HepG2 (cell line): ENCODE data around the gene CHD9NB. TPM values are rescaled to one million over a fixed set of nuclear protein-coding genes. Genes with fewer than 3 reads are reported as not detected.

Experiments
- ATF3 ChIP-seq: sonication (generic); formaldehyde crosslinking; IDR thresholded peaks from 2 replicates; pipeline ENCODE4 v1.4.0; 2020; ENCODE audit warnings: missing genetic modification reagents
- BRF2 ChIP-seq: sonication (generic); formaldehyde crosslinking; IDR thresholded peaks from 2 replicates; pipeline ENCODE4 v1.8.1; 2022; ENCODE audit warnings: mild to moderate bottlenecking, missing genetic modification reagents
- KAT2B ChIP-seq: fragments of 150-350 bp; IDR thresholded peaks from 2 replicates; pipeline ENCODE4 v1.6.1; 2014; ENCODE audit warnings: low read depth, low read length, borderline replicate concordance
- MED8 ChIP-seq: sonication (generic); formaldehyde crosslinking; IDR thresholded peaks from 2 replicates; pipeline ENCODE4 v1.8.1; 2023; ENCODE audit warnings: mild to moderate bottlenecking, missing genetic modification reagents; ENCODE audit not compliant: insufficient replicate concordance
- NCOA1 ChIP-seq: sonication (generic); formaldehyde crosslinking; IDR thresholded peaks from 2 replicates; pipeline ENCODE4 v1.9.0; 2021; ENCODE audit warnings: missing genetic modification reagents
- PHF8 ChIP-seq: sonication (generic); formaldehyde crosslinking; IDR thresholded peaks from 2 replicates; pipeline ENCODE4 v1.5.0; 2020; ENCODE audit warnings: missing genetic modification reagents
- PRDM4 ChIP-seq: sonication (generic); formaldehyde crosslinking; IDR thresholded peaks from 2 replicates; pipeline ENCODE4 v1.9.0; 2021; ENCODE audit warnings: missing genetic modification reagents, borderline replicate concordance
- RNF219 ChIP-seq: sonication (generic); formaldehyde crosslinking; IDR thresholded peaks from 2 replicates; pipeline ENCODE4 v1.5.0; 2020; ENCODE audit warnings: mild to moderate bottlenecking, missing genetic modification reagents
- SALL2 ChIP-seq: sonication (generic); formaldehyde crosslinking; IDR thresholded peaks from 2 replicates; pipeline ENCODE4 v1.8.1; 2023; ENCODE audit warnings: mild to moderate bottlenecking, missing genetic modification reagents, inconsistent platforms
- SIN3A ChIP-seq: IDR thresholded peaks from 2 replicates; pipeline ENCODE4 v1.6.1; 2011; ENCODE audit warnings: low read depth, mild to moderate bottlenecking, control low read depth, low read length, borderline replicate concordance
- ZNF225 ChIP-seq: sonication (generic); formaldehyde crosslinking; IDR thresholded peaks from 2 replicates; pipeline ENCODE4 v1.4.0; 2020; ENCODE audit warnings: mild to moderate bottlenecking, missing genetic modification reagents
- ZNF253 ChIP-seq: sonication (generic); formaldehyde crosslinking; IDR thresholded peaks from 2 replicates; pipeline ENCODE4 v1.8.0; 2022; ENCODE audit warnings: mild to moderate bottlenecking, missing genetic modification reagents, borderline replicate concordance
- ZNF274 ChIP-seq: sonication (generic); formaldehyde crosslinking; IDR thresholded peaks from 2 replicates; pipeline ENCODE4 v1.5.1; 2020; ENCODE audit warnings: mild to moderate bottlenecking, missing genetic modification reagents
- ZNF280D ChIP-seq: sonication (generic); formaldehyde crosslinking; IDR thresholded peaks from 2 replicates; pipeline ENCODE4 v1.5.1; 2020; ENCODE audit warnings: mild to moderate bottlenecking, missing genetic modification reagents
- ZNF3 ChIP-seq: IDR thresholded peaks from 2 replicates; pipeline ENCODE4 v1.7.0; 2017; ENCODE audit warnings: inconsistent platforms
- ZNF850 ChIP-seq: sonication (generic); formaldehyde crosslinking; conservative IDR thresholded peaks from 2 replicates; pipeline ENCODE4 v1.9.0; 2021; ENCODE audit warnings: mild to moderate bottlenecking, missing genetic modification reagents
- polyA plus RNA-seq, 8 experiments: library from polyadenylated mRNA; depleted of rRNA in 3 of 8; stranded (reverse) in 7 of 8; unstranded in 1 of 8; fragments of >200 nt; fragmentation: Illumina TruSeq in 4 of 8; extraction: Trizol in 4 of 8; gene quantifications; 2 replicates each; pipeline versions ENCODE4 v1.2.1 to v1.2.3, GENCODE V29; 2011 to 2016; ENCODE audit warnings: low read depth in 4 of 8, missing spikeins in 1 of 8, mixed read lengths in 1 of 8; ENCODE audit not compliant: insufficient read depth in 1 of 8
- total RNA-seq, 5 experiments: library from RNA; depleted of rRNA; stranded (reverse); fragments of >200 nt; fragmentation: Illumina TruSeq; extraction: Trizol; gene quantifications; 2 replicates each; pipeline ENCODE4 v1.2.3, GENCODE V29; 2016; ENCODE audit warnings: low read depth in 1 of 5
- TF ChIP-seq, protein P1 (sequence below): sonication (generic); formaldehyde crosslinking; IDR thresholded peaks from 2 replicates; pipeline ENCODE4 v1.4.0; 2020; ENCODE audit warnings: missing genetic modification reagents

The CHD9NB gene
- total and polyA plus RNA-seq, 2 of the 13 experiments (the other 11 are each of a cell fraction or from before 2014, with no cell fraction given): 0.17 to 0.18 TPM

DNA sequence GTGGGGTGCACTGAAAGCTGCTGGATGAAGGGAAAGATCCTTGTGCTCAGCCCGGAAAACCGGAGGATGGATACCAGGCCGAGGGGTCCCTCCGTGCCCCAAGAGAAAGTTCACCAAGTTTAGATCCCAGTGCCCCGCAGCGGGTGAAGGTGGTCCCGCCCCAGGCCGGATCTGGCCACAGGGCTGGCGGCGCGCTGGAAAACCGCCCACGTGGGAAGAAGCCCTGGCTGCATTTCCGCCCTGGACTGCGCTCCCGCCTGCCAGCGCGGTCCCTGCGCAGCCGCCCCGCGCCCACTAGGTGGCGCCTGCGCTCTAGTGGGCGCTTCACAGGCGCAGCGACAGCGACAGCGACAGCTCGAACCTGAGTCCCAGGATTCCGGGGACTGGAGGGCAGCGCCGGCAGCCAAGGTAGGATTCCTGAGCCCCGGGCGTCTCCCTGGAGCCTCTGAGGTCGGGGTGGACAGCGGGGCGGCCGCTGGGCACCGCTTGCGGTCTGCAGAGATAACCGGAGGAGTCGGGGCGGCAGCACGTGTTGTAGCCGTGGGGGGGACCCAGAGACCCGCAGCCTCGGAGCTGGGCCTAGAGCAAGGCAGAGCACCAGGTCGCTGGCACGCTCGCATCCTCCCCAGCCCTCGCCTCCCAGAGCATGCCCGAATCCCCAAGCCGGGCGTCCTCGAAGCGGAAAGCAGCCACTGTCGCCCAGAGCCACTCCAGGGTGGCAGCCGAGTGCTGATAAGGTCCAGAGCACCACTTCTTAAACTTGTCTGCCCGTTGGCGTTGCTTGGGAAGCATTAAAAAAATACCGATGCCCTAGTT is 2.2 kb upstream of the CHD9NB start, which contains the start of gene CHD9 (continued):
- peak; percentile 47; the same call in 1 of the 2 replicates for TF ChIP-seq RNF219
- TF ChIP-seq, protein P1, sequence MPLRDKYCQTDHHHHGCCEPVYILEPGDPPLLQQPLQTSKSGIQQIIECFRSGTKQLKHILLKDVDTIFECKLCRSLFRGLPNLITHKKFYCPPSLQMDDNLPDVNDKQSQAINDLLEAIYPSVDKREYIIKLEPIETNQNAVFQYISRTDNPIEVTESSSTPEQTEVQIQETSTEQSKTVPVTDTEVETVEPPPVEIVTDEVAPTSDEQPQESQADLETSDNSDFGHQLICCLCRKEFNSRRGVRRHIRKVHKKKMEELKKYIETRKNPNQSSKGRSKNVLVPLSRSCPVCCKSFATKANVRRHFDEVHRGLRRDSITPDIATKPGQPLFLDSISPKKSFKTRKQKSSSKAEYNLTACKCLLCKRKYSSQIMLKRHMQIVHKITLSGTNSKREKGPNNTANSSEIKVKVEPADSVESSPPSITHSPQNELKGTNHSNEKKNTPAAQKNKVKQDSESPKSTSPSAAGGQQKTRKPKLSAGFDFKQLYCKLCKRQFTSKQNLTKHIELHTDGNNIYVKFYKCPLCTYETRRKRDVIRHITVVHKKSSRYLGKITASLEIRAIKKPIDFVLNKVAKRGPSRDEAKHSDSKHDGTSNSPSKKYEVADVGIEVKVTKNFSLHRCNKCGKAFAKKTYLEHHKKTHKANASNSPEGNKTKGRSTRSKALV (CRISPR knock-in tag): peak; percentile 82
- peak; percentile 97 for TF ChIP-seq ZNF280D (CRISPR knock-in tag)
- peak; percentile 91 for TF ChIP-seq PHF8 (CRISPR knock-in tag)
- TF ChIP-seq ZNF253 (CRISPR knock-in tag): peak; percentile 69; the same call in 1 of the 2 replicates
- no peak for TF ChIP-seq NCOA1 (CRISPR knock-in tag)
- peak; percentile 43; the same call in 1 of the 2 replicates for TF ChIP-seq ATF3 (CRISPR knock-in tag)
- no peak for TF ChIP-seq KAT2B
- TF ChIP-seq SIN3A: peak; percentile 88
- TF ChIP-seq ZNF850: 0 out of 2 replicates have a peak, but pooled peaks have one; percentile 43
- TF ChIP-seq ZNF225 (CRISPR knock-in tag): no peak
- TF ChIP-seq SALL2 (CRISPR knock-in tag): peak; percentile 92
- TF ChIP-seq BRF2 (CRISPR knock-in tag): peak; percentile 90
- TF ChIP-seq ZNF274 (CRISPR knock-in tag): peak; percentile 90; the same call in 1 of the 2 replicates
- TF ChIP-seq PRDM4 (CRISPR knock-in tag): no peak
- TF ChIP-seq ZNF3: no peak; the same call in 1 of the 2 replicates
- TF ChIP-seq MED8 (CRISPR knock-in tag): peak; percentile 92
